NCI-H748 (cell line): ENCODE data around the gene TAF9.
"Not testable (repeated sequence)": the region's sequence is repeated elsewhere in the genome, so short reads cannot be mapped to it uniquely, and the experiment has no call there.

Experiments
- DNase-seq: peaks from one replicate; lab custom pipeline; 2025; ENCODE audit not compliant: unreplicated experiment; lab: John Stamatoyannopoulos, UW

Gene TAF9, protein sequence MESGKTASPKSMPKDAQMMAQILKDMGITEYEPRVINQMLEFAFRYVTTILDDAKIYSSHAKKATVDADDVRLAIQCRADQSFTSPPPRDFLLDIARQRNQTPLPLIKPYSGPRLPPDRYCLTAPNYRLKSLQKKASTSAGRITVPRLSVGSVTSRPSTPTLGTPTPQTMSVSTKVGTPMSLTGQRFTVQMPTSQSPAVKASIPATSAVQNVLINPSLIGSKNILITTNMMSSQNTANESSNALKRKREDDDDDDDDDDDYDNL

DNA sequence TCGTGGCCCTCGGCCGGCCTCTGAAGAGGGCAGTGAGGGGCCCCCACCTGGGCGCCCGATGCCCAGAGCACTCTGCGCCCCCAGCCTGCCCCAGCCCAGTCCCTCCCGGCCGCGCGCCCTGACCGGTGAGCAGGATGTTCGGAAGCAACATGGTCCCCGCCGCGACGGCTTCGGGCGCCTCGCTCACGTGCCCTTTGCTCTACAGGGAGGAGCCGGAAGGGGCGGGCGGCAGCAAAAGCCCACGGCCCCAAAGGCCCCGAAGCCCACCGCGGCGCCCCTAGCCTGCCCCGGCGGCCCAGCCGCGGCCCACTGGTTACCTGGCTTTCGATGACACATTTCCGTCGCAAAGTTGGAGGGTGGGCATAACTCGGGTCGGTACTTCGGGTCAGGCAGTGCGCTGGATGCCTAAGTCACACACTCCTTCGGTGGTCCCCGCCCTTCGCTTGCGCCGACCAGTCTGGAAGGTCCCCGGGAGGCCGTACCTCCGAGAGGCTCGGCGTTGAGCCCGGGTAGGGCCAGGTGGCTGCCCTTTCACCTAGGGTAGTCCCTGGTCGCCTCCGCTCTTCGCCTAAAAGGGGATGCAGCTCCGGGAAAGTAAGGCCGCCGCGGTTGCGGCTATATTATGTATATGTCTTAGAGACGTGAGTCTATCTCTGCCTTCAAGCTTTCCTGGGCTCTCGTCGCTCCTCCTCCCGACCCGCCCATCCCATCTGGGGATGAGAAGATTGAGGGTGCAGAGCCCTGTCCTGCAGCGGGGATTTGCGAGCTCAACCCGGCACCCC, at the start of gene TAF9, which contains the start of the genes AK6 and RAD17:
Gene TAF9, minus strand, starts transcription at position 181 of the 782 bp plus-strand sequence. CDS start 3,783 bp downstream, outside the sequence.
Gene AK6, minus strand, starts transcription at position 181 of the 782 bp plus-strand sequence. Its CDS starts 30 bp downstream, at position 151.
Gene RAD17, plus strand, starts transcription at position 479 of the 782 bp plus-strand sequence. CDS start 2,391 bp downstream, outside the sequence.
- peak; percentile 95 for DNase-seq

DNA sequence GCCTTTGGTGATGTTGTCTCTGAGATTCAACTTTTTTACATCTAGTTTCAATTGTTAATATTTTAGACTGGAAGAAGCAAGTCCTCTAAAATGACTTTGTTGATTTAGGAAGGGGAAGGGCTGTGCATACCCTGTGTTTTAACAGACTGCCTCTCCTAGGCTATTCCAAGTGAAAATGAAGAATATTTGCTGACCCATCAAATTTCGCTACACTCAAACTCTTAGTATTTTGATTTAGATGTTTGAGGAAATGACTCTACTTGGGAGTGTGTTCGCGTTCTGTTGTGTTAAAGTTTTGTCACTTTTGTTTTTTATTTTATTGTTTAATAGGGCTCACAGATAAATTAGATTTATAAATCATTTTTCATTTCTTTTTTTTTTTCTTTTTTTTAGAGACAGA, 49.2 kb upstream of the TAF9 start:
- no peak for DNase-seq

DNA sequence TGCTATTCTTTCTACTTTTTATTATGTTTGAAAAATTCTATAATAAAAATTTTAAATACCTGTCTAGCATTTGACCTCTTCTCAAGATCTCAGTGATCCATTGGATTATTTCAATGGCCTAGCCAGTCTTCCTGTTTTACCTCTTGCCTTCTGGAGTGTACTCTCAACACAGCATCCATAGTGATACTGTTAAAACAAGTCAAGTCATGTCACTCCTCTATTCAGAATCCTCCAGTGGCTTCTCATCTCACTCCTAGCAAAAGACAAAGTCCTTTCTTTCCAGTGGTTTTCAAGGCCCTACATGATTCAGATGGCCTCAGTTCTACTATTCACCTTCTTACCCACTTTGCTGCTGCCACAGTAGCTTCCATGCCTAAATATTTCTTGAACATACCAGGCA, 47.4 kb upstream of the TAF9 start:
- no peak for DNase-seq

GRCh38 chr5:69416180-69416579, 46.9 kb upstream of the TAF9 start:
- peak; percentile 57 for DNase-seq

GRCh38 chr5:69415584-69415958, 46.3 kb upstream of the TAF9 start:
- DNase-seq: peak; percentile 59

DNA sequence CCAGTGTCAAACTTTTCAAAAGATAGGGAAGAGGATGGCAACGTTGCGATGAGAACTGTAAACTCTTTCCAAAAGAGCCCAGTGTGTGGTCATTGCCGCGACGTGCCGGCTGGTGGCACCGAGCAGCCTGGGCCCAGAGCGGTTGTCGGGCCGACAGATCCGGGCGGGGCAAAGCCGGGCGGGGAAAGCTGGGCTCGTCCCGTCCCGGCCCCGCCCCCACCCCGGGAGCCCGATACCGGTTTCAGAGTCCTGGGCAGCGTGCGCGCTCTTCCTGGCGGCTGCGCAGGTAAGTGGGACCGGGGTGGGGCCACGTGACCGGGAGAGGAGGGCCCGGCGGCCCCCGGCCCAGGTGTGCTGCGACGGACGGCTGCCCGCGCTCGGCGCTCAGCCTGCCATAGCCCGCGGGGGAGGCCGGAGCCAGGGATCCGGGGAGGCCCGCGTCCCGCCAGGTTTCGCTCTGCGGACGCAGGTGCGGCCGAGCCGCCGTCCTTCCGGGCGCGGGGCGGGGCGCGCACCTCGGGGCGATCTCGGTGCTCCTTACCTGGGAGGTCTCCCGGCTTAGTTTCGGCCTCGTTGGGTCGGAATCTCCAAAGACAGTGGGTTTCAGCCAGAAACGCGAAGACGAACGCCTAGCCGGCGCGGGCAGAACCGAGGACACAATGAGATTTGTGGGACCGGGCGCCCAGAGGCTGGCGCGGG, 45.7 kb upstream of the TAF9 start, which contains the start of gene MARVELD2:
Gene MARVELD2, plus strand, starts transcription at position 232 of the 699 bp plus-strand sequence. CDS start 4,270 bp downstream, outside the sequence.
- peak; percentile 96 for DNase-seq

DNA sequence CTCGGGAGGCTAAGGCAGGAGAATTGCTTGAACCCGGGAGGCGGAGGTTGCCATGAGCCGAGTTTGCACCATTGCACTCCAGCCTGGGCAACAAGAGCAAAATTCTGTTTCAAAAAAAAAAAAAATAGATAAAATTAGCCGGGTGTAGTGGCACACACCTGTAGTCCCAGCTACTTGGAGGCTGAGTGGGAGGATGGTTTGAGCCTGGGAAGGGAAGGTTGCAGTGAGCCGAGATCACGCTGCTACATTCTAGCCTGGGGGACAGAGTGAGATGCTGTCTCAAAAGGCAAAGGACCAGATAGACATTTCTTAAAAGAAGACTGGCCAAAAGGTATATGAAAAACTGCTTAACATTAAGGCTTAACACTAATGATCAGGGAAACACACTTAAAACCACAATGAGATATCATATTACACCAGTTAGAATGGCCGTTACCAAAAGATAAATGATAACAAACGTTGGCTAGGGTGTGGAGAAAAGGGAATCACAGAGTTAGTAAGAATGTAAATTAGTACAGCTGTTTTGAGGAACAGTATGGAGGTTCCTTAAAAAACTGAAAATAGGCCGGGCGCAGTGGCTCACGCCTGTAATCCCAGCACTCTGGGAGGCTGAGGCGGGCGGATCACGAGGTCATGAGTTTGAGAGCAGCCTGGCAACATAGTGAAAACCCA, 35.5 kb upstream of the TAF9 start:
- DNase-seq: no peak

- no peak for DNase-seq
These were observed 9.1 kb upstream of the TAF9 start for GRCh38 chr5:69378376-69378775.

GRCh38 chr5:69374911-69375446, 5.7 kb upstream of the TAF9 start:
- no peak for DNase-seq

DNA sequence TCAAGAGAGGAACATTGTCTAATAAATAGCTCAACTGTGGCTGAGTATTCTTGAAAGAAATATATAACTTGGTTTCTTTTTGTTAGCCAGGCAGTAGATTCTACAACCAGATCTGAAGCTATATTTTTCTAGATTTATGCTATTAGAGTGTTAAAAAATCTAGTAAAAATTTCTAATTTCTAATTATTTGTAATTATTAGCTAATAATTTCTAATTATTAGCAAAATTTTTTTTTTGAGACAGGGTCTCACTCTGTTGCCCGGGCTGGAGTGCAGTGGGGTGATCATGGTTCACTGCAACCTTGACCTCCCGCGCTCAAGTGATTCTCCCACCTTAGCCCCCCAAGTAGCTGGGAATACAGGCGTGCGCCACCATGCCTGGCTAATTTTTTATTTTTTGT, 3.1 kb upstream of the TAF9 start:
- DNase-seq: no peak

DNA sequence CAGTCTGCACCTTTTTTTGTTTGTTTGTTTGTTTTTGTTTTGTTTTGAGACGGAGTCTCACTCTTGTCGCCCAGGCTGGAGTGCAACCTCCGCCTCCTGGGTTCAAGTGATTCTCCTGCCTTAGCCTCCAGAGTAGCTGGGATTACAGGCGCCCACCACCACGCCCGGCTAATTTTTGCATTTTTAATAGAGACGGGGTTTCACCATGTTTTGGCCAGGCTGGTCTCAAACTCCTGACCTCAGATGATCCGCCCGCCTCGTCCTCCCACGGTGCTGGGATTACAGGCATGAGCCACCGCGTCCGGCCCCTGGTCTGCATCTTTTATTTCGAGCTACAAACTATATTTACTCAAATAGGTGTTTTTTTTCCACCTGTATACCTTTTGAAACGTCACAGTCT, 1.0 kb upstream of the TAF9 start:
- DNase-seq: not testable (repeated sequence)

DNA sequence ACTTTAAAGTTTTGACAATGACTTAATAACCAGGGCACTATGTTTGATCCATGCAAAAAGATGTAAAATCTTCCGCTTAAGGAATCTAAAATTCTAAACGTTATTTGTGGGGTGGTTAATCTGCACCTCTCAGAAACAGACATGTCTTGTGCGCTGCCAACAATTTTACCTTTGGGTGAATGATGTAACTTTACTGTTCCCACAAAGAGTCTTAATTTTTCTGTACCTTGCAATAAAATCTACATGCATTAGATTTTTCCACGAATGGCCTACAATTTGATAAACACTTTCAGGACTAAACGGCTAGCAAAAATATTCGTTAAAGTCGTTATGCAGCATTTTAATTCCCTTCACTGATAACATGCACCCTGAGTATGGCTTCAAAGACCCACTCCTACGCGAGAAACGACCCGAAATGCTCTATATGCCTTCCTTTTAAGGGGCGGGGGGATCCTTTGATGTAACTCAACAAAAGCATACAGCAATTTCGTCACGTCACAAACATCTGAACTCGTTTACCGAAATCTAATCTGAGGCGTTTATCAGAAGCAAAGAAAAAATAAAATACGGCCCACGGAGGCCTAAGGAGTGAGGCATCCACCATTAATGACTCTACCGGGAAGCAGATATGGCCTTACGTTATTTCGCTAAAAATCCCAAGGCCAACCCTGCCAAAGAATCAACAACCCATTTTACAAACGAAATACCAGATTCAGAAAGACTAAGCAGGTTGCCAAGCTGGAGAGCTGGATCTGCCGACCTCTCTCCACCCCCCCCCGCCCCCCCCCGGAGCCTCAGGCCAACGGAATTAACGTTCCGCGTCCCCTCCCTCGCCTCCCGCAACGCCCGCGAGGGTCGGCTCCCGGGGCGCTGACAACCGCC, 621 bp downstream of the TAF9 start:
- peak; percentile 58 for DNase-seq

- DNase-seq: no peak
These were observed 1.5 kb downstream of the TAF9 start for GRCh38 chr5:69367697-69368279.

- no peak for DNase-seq
These were observed 4.5 kb downstream of the TAF9 start for GRCh38 chr5:69364850-69365249.

GRCh38 chr5:69364414-69364813, 4.9 kb downstream of the TAF9 start:
- DNase-seq: peak; percentile 12

DNA sequence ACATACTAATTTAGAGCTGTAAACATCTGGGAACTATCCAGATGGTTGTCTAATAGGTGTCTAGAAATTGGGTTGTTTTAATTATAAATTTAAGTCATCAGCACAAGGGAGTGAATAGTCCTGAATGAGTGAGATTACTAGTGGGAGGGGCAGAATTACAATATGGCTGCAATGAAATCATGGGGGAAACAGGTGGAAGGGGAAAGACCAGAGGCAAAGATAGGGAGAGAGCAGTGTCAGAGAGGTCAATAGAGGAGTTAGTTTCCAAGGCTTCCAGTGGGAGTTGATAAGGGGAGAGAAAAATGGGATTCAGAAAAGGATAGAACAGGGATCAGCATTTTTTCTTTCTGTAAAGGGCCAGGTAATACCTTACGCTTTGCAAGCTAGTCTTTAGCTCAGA, 8.9 kb downstream of the TAF9 start:
- no peak for DNase-seq

GRCh38 chr5:69359699-69360098, 9.6 kb downstream of the TAF9 start:
- DNase-seq: no peak

GRCh38 chr5:69350664-69351063, 18.7 kb downstream of the TAF9 start:
- no peak for DNase-seq

DNA sequence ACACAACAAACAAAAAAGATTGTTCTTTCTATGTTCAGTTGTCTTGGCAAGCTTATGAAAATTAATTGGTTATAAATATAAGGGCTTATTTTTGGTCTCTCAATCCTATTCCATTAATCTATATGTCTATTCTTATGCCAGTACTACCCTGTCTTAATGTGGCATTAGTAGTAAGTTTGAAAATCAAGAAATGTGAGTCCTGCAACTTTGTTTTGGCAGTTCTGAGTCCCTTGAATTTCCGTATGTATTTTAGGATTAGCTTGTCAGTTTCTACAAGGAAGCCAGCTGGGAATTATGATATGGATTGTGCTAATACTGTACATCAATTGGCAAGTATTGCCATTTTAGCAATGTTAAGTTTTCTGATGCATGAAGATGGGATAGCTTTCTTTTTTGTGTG, 26.2 kb downstream of the TAF9 start:
- no peak for DNase-seq
